HCT116 (cell line): Measurements from ENCODE around the gene VDAC2. TPM values are rescaled to one million over a fixed set of nuclear protein-coding genes. Genes with fewer than 3 reads are reported as not detected.

Experiments
- ATAC-seq: fragments of 200-7000 bp; cut with Tn5 transposase; 2 replicates; pipeline ENCODE4 v1.9.1; 2020; ENCODE audit warnings: mild to moderate bottlenecking, moderate library complexity
- BruUV-seq: library from RNA; stranded (reverse); fragments of 400-500 nt; replicated peaks from 2 replicates; lab custom pipeline; 2021; lab: Mats Ljungman, UMichigan
- CTCF ChIA-PET: fragments of 300-600 bp; sonication (Branson Sonifier 250); formaldehyde crosslinking; loops from one replicate; lab custom pipeline; 2021; ENCODE audit warnings: antibody characterized with exemption; lab: Charles Lee
- POLR2A ChIA-PET: fragments of 300-600, 350-600 bp; sonication (Branson Sonifier 250); formaldehyde crosslinking; loops from one replicate; lab custom pipeline; 2021; ENCODE audit warnings: antibody characterized with exemption; lab: Charles Lee
- RAD21 ChIA-PET, 2 experiments: fragments of 300-600 bp; sonication (Branson Sonifier 250); formaldehyde crosslinking; loops; one replicate each; lab custom pipeline; 2023; ENCODE audit warnings: low total read pairs in 2 of 2; ENCODE audit not compliant: uncharacterized antibody in 2 of 2, unreplicated experiment in 2 of 2, low non-redundant PET in 1 of 2; lab: Charles Lee
- DNase-seq: peaks from one replicate; pipeline ENCODE4 v3.0.0-alpha.2; 2010; ENCODE audit warnings: low read depth, low spot score
- H2AFZ ChIP-seq: fragments of 200-600 bp; shearing (Covaris generic), sonication (generic); 2 replicates; pipeline ENCODE4 v1.6.1; 2017; ENCODE audit warnings: low read depth, mixed run types, mixed read lengths, antibody characterized with exemption, low read length; ENCODE audit not compliant: poor library complexity, severe bottlenecking
- H3K27ac ChIP-seq: 2 replicates; pipeline ENCODE4 v1.5.1; 2012; ENCODE audit warnings: low read depth, low read length
- H3K27me3 ChIP-seq: fragments of 200-600 bp; sonication (generic); 2 replicates; pipeline ENCODE4 v1.6.1; 2016; ENCODE audit warnings: mixed run types, low read length, mixed read lengths; ENCODE audit not compliant: insufficient read depth
- H3K36me3 ChIP-seq, 2 experiments: fragments of 200-500 bp in 1 of 2; fragments of 200-600 bp in 1 of 2; sonication (Bioruptor generic) in 1 of 2; sonication (generic) in 1 of 2; 2 replicates each; pipeline versions ENCODE4 v1.5.1 to v1.6.1; 2014 to 2016; ENCODE audit warnings: low read length in 2 of 2, inconsistent platforms in 1 of 2, mixed read lengths in 1 of 2, mixed run types in 1 of 2; ENCODE audit not compliant: insufficient read depth in 2 of 2, control insufficient read depth in 1 of 2
- H3K4me1 ChIP-seq, 2 experiments: fragments of 200-600 bp in 1 of 2; sonication (generic) in 1 of 2; 2 replicates each; pipeline versions ENCODE4 v1.5.1 to v1.6.1; 2012 to 2017; ENCODE audit warnings: low read length in 2 of 2, inconsistent platforms in 1 of 2, mild to moderate bottlenecking in 1 of 2, mixed read lengths in 1 of 2, mixed run types in 1 of 2, moderate library complexity in 1 of 2; ENCODE audit not compliant: insufficient read depth in 2 of 2, control insufficient read depth in 1 of 2
- H3K4me2 ChIP-seq: fragments of 200-600 bp; sonication (generic); 2 replicates; pipeline ENCODE4 v1.6.1; 2017; ENCODE audit warnings: mixed run types, low read length, mixed read lengths
- H3K4me3 ChIP-seq, 2 experiments: fragments of 200-600 bp in 1 of 2; sonication (generic) in 1 of 2; replicated peaks in 1 of 2; 2 replicates each; pipeline ENCODE4 v1.5.1; 2011 to 2016; ENCODE audit warnings: low read length in 2 of 2, control low read depth in 1 of 2, low read depth in 1 of 2, mild to moderate bottlenecking in 1 of 2, mixed read lengths in 1 of 2, mixed run types in 1 of 2
- H3K79me2 ChIP-seq: fragments of 200-600 bp; sonication (generic); 2 replicates; pipeline ENCODE4 v1.6.1; 2017; ENCODE audit warnings: mild to moderate bottlenecking, mixed run types, low read length, moderate library complexity, mixed read lengths; ENCODE audit not compliant: insufficient read depth
- H3K9ac ChIP-seq: fragments of 200-600 bp; sonication (generic); 2 replicates; pipeline ENCODE4 v1.6.1; 2016; ENCODE audit warnings: low read length, mixed read lengths
- H3K9me2 ChIP-seq: fragments of 200-600 bp; sonication (generic), shearing (Covaris generic); 2 replicates; pipeline ENCODE4 v1.6.1; 2017; ENCODE audit warnings: mixed run types, mild to moderate bottlenecking, moderate library complexity; ENCODE audit not compliant: insufficient read depth
- H3K9me3 ChIP-seq, 2 experiments: fragments of 200-500 bp in 1 of 2; fragments of 200-600 bp in 1 of 2; sonication (Bioruptor generic) in 1 of 2; sonication (generic) in 1 of 2; 2 replicates each; pipeline ENCODE4 v1.6.1; 2014 to 2017; ENCODE audit warnings: low read length in 2 of 2, mixed read lengths in 2 of 2, inconsistent platforms in 1 of 2, low read depth in 1 of 2, mild to moderate bottlenecking in 1 of 2, mixed run types in 1 of 2, moderate library complexity in 1 of 2; ENCODE audit not compliant: control insufficient read depth in 1 of 2, insufficient read depth in 1 of 2
- H4K20me1 ChIP-seq: fragments of 200-600 bp; sonication (generic), shearing (Covaris generic); 2 replicates; pipeline ENCODE4 v1.6.1; 2017; ENCODE audit warnings: mixed run types, mild to moderate bottlenecking, moderate library complexity; ENCODE audit not compliant: insufficient read depth
- CBX3 ChIP-seq: IDR thresholded peaks from 2 replicates; pipeline ENCODE4 v1.6.1; 2012; ENCODE audit warnings: low read depth
- CEBPB ChIP-seq: IDR thresholded peaks from 2 replicates; pipeline ENCODE4 v1.6.1; 2012; ENCODE audit warnings: low read depth
- EGR1 ChIP-seq: IDR thresholded peaks from 2 replicates; pipeline ENCODE4 v1.6.1; 2012; ENCODE audit warnings: low read depth
- ELF1 ChIP-seq: IDR thresholded peaks from 2 replicates; pipeline ENCODE4 v1.6.1; 2012; ENCODE audit warnings: low read depth, borderline replicate concordance
- EZH2 ChIP-seq: fragments of 200-600 bp; sonication (generic); IDR thresholded peaks from 2 replicates; pipeline ENCODE4 v1.6.1; 2017; ENCODE audit warnings: antibody characterized with exemption, mixed run types
- FOSL1 ChIP-seq: IDR thresholded peaks from 2 replicates; pipeline ENCODE4 v1.6.1; 2012; ENCODE audit warnings: low read depth
- POLR2AphosphoS5 ChIP-seq: IDR thresholded peaks from 2 replicates; pipeline ENCODE4 v1.6.1; 2011; ENCODE audit warnings: mild to moderate bottlenecking, low read depth, low read length, moderate library complexity
- TCF7L2 ChIP-seq: IDR thresholded peaks from 2 replicates; pipeline ENCODE4 v1.7.0; 2011; ENCODE audit warnings: borderline replicate concordance, inconsistent platforms; ENCODE audit not compliant: insufficient read depth, insufficient read length; ENCODE audit errors: extremely low read depth
- ZBTB33 ChIP-seq: IDR thresholded peaks from 2 replicates; pipeline ENCODE4 v1.6.1; 2011; ENCODE audit warnings: mild to moderate bottlenecking, low read length, moderate library complexity; ENCODE audit not compliant: insufficient replicate concordance; ENCODE audit errors: extremely low read depth
- ZFX ChIP-seq: fragments of 450-650 bp; IDR thresholded peaks from 2 replicates; pipeline ENCODE4 v1.6.1; 2017
- ZNF274 ChIP-seq: fragments of 200-500 bp; sonication (Bioruptor generic); IDR thresholded peaks from 2 replicates; pipeline ENCODE4 v1.6.1; 2014; ENCODE audit warnings: mild to moderate bottlenecking, low read depth, low read length, inconsistent platforms
- intact Hi-C: fragments of 100-400 bp; cut with micrococcal nuclease; formaldehyde crosslinking; loops from 2 replicates; pipeline ENCODE4 v1.10.0; 2022
- total RNA-seq: library from RNA; stranded (reverse); gene quantifications from one replicate; pipeline ENCODE4 v1.2.1, GENCODE V29; 2021; ENCODE audit not compliant: unreplicated experiment
- TF ChIP-seq, protein P1 (sequence below): IDR thresholded peaks from 2 replicates; pipeline ENCODE4 v1.6.1; 2012
- TF ChIP-seq, protein P2 (sequence below): IDR thresholded peaks from 2 replicates; pipeline ENCODE4 v1.6.1; 2012
- TF ChIP-seq, protein P3 (sequence below), 3 experiments: fragments of 200-600 bp in 1 of 3; sonication (generic) in 1 of 3; IDR thresholded peaks in 2 of 3; conservative IDR thresholded peaks in 1 of 3; 2 replicates each; pipeline ENCODE4 v1.5.1; 2012 to 2017; ENCODE audit warnings: low read depth in 2 of 3, low read length in 2 of 3, antibody characterized with exemption in 1 of 3, borderline replicate concordance in 1 of 3, control low read depth in 1 of 3, mild to moderate bottlenecking in 1 of 3, mixed read lengths in 1 of 3, mixed run types in 1 of 3, moderate library complexity in 1 of 3; ENCODE audit not compliant: insufficient read depth in 1 of 3

Gene VDAC2
- total RNA-seq, 1 experiment from 2014 or later = 289 TPM

DNA sequence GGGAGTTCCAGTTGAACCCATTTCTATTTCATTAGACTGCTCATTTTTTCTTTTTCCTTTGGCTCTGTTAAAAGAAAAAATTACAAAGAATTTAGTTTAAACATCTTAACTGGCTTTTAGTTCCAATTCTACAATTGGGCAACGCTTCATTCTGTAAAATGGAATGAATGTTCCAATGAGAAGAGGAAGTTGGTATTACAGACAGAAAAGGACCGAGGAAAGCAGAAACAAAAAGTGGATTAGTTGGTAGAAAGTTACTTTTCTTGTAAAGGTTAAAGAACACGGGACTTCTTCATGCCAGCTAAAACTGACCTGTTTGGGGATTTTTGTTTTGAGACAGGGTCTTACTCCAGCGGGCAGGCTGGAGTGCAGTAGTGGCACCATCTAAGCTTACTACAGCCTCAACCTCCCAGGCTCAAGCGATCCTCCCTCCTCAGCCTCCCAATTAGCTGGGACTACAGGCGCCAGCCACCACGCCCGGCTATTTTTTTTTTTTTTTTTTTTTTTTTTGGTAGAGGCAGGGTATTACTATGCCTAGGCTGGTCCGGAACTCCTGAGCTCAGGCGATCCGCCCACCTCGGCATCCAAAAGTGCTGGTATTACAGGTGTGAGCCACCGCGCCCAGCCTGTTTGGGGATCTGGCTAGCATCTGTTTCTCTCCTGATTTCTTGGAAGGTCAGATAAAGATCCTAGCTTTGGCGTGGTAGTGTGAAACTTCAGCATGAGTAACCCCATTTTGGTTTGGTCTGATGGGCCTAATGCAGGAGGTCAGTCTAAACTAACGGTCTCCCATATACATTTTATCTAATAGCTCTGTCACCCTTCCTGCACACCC lies 1.3 kb upstream of the VDAC2 start:
- H2AFZ ChIP-seq = no peak overlapping the region
- peak overlapping the region; percentile 84 for H3K27ac ChIP-seq
- ChIA-PET RAD21 (interaction anchor here in 1 of 2 experiments (0.5 kb wide), 1 partner anchor 66 kb away, joined by 3 read pairs; no protein-coding TSS in a partner anchor), POLR2A (interaction anchor here (1.2 to 3.3 kb wide), 5 partner anchors 8 to 26 kb away, joined by 3 to 14 read pairs (median 4); partner anchors contain the start of gene COMTD1), CTCF (interaction anchor here (1.5 kb wide), 1 partner anchor 26 kb away, joined by 6 read pairs; the partner anchor contains the start of gene COMTD1)
- H3K36me3 ChIP-seq = peaks cover 11 to 26% of the 10 kb centered on the region in 2 experiments
- no peak for DNase-seq
- no peak for TF ChIP-seq EGR1
- no peak for TF ChIP-seq FOSL1
- TF ChIP-seq, protein P1, sequence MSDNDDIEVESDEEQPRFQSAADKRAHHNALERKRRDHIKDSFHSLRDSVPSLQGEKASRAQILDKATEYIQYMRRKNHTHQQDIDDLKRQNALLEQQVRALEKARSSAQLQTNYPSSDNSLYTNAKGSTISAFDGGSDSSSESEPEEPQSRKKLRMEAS = no peak
- TF ChIP-seq, protein P2, sequence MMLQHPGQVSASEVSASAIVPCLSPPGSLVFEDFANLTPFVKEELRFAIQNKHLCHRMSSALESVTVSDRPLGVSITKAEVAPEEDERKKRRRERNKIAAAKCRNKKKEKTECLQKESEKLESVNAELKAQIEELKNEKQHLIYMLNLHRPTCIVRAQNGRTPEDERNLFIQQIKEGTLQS = no peak
- no peak for TF ChIP-seq ZNF274
- TF ChIP-seq TCF7L2 = no peak
- no peak for TF ChIP-seq POLR2AphosphoS5
- TF ChIP-seq, protein P3, sequence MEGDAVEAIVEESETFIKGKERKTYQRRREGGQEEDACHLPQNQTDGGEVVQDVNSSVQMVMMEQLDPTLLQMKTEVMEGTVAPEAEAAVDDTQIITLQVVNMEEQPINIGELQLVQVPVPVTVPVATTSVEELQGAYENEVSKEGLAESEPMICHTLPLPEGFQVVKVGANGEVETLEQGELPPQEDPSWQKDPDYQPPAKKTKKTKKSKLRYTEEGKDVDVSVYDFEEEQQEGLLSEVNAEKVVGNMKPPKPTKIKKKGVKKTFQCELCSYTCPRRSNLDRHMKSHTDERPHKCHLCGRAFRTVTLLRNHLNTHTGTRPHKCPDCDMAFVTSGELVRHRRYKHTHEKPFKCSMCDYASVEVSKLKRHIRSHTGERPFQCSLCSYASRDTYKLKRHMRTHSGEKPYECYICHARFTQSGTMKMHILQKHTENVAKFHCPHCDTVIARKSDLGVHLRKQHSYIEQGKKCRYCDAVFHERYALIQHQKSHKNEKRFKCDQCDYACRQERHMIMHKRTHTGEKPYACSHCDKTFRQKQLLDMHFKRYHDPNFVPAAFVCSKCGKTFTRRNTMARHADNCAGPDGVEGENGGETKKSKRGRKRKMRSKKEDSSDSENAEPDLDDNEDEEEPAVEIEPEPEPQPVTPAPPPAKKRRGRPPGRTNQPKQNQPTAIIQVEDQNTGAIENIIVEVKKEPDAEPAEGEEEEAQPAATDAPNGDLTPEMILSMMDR (IDR thresholded peaks at IDR 0.05 in 2 of 3, conservative IDR thresholded peaks at IDR 0.05 in 1 of 3; ENCODE audit: borderline replicate concordance in 1 of 3, insufficient read depth in 1 of 3, low read depth in 2 of 3, low read length in 2 of 3) = no peak
- no peak for TF ChIP-seq EZH2
- TF ChIP-seq CBX3 = no peak
- no peak for TF ChIP-seq ELF1
- TF ChIP-seq CEBPB = no peak
- no peak for TF ChIP-seq ZBTB33
- no peak; the same call in 1 of the 2 replicates for TF ChIP-seq ZFX
- no peak for ATAC-seq
- no TSS peak for BruUV-seq
- no peaks in the 10 kb centered on the region for H3K9me2 ChIP-seq
- H3K9me3 ChIP-seq = no peaks in the 10 kb centered on the region
- intact Hi-C loops = no loop called here
- H3K79me2 ChIP-seq = peaks cover 37% of the 10 kb centered on the region
- H3K4me2 ChIP-seq = peak overlapping the region; percentile 95
- peak overlapping the region; percentile 85 for H3K4me3 ChIP-seq
- no peaks in the 10 kb centered on the region for H3K27me3 ChIP-seq
- peak overlapping the region; percentile 99 for H3K9ac ChIP-seq
- peaks cover 21 to 55% of the 10 kb centered on the region in 2 experiments for H3K4me1 ChIP-seq
- H4K20me1 ChIP-seq = peaks cover 11% of the 10 kb centered on the region; the same call in 1 of the 2 replicates
